ENCODE results near the gene POP7.
A peak's percentile ranks its signal among the peaks of the same experiment; 100 is the strongest.
"Not testable (repeated sequence)": the region's sequence is repeated elsewhere in the genome, so short reads cannot be mapped to it uniquely, and the experiment has no call there.

Gene POP7

DNA sequence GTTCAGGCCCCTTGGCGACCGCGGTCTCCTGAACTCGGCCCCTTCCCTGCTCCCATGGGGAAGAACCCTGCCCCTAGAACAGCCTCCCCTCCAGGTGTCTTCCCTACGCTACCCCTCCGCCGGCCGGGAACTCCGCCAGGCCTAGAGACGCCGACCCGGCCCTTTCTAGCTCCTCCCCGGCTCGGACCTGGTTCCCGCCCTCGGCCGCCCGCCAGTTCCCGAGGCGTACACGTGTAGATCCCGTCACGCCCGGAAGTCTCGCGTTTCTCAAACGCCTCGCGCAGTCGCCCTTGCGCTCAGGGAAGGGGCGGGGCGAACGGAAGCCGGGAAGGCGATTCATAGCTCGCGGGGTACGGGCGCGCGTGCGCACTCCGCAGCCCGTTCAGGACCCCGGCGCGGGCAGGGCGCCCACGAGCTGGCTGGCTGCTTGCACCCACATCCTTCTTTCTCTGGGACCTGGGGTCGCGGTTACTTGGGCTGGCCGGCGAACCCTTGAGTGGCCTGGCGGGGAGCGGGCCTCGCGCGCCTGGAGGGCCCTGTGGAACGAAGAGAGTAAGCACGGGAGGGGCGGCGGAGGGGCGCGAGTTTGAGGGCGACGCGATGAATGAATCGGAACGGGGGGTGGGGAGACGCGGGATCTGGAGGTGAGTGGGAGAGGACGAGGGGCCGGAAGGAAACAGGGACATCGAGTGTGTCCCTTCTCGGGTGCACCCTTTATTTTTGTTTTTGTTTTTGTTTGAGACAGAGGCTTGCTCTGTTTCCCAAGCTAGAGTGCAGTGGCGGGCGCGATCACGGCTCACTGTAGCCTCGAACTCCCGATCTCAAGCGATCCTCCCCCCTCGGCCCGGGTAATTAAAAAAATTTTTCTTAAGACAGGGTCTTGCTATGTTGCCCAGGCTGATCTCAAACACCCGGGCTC lies at the start of gene POP7:
Gene POP7 (plus strand): TSS at position 369 of the 919 bp plus-strand sequence. CDS start 710 bp downstream, outside the sequence.
- no peaks in the 10 kb centered on the region for H3K9me3 ChIP-seq (ENCODE audit: insufficient read depth, low read length)
- H2AFZ ChIP-seq (ENCODE audit: low read depth, low read length, severe bottlenecking), result peak within 1 kb of the TSS; percentile 92

DNA sequence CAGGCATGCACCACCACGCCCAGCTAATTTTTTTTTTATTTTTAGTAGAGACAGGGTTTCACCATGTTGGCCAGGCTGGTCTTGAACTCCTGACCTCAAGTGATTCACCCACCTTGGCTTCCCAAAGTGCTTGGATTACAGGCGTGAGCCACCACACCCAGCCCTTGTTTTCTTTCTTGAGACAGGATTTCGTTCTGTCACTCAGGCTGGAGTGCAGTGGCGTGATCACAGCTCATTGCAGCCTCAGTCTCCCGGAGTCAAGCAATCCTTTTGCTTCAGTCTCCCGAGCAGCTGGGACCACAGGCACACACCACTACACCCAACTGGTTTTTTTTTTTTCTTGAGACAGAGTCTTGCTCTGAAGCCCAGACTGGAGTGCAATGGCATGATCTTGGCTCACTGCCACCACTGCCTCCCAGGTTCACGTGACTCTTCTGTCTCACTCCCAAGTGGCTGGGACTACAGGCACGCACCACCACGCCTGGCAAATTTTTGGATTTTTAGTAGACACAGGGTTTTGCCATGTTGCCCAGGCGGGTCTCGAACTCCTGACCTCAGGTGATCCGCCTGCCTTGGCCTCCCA lies 43.6 kb upstream of the POP7 start:
- H3K27ac ChIP-seq (ENCODE audit: low read depth, low read length); H4K20me1 ChIP-seq (ENCODE audit: low read depth, low read length); H3F3A ChIP-seq (ENCODE audit: insufficient read depth); H3K27me3 ChIP-seq (ENCODE audit: low read length); H3K36me3 ChIP-seq (ENCODE audit: low read length); H3K9me2 ChIP-seq (replicated peaks; ENCODE audit: insufficient read depth, low read length); H3K79me2 ChIP-seq (ENCODE audit: insufficient read depth, low read length); H3K9me3 ChIP-seq (ENCODE audit: insufficient read depth, low read length); H2AFZ ChIP-seq (ENCODE audit: low read depth, low read length, severe bottlenecking); H3K4me2 ChIP-seq (ENCODE audit: low read depth, low read length, poor library complexity, severe bottlenecking); H3K9ac ChIP-seq (ENCODE audit: low read length); H3K4me3 ChIP-seq (ENCODE audit: insufficient read depth, low read length, poor library complexity, severe bottlenecking): not testable (repeated sequence)

More for the DNA sequence above, at the start of gene POP7:
- Histone ChIP-seq H3K79me2 (ENCODE audit: insufficient read depth, low read length) (peaks cover 19% of the 10 kb centered on the region), H3K27me3 (ENCODE audit: low read length) (no peaks in the 10 kb centered on the region), H4K20me1 (ENCODE audit: low read depth, low read length) (no peaks in the 10 kb centered on the region), H3K9me2 (replicated peaks; ENCODE audit: insufficient read depth, low read length) (no peaks in the 10 kb centered on the region), H3K4me3 (ENCODE audit: insufficient read depth, low read length, poor library complexity, severe bottlenecking) (peak within 1 kb of the TSS; percentile 99), H3K36me3 (ENCODE audit: low read length) (no peaks in the 10 kb centered on the region), H3K4me2 (ENCODE audit: low read depth, low read length, poor library complexity, severe bottlenecking) (peak within 1 kb of the TSS; percentile 69), H3K9ac (ENCODE audit: low read length) (peak within 1 kb of the TSS; percentile 98), H3F3A (ENCODE audit: insufficient read depth) (0 out of 2 replicates have a peak, but pooled peaks cover 3% of the 10 kb centered on the region), H3K27ac (ENCODE audit: low read depth, low read length) (peak within 1 kb of the TSS; percentile 59)
- TF ChIP-seq, protein P1, sequence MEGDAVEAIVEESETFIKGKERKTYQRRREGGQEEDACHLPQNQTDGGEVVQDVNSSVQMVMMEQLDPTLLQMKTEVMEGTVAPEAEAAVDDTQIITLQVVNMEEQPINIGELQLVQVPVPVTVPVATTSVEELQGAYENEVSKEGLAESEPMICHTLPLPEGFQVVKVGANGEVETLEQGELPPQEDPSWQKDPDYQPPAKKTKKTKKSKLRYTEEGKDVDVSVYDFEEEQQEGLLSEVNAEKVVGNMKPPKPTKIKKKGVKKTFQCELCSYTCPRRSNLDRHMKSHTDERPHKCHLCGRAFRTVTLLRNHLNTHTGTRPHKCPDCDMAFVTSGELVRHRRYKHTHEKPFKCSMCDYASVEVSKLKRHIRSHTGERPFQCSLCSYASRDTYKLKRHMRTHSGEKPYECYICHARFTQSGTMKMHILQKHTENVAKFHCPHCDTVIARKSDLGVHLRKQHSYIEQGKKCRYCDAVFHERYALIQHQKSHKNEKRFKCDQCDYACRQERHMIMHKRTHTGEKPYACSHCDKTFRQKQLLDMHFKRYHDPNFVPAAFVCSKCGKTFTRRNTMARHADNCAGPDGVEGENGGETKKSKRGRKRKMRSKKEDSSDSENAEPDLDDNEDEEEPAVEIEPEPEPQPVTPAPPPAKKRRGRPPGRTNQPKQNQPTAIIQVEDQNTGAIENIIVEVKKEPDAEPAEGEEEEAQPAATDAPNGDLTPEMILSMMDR (IDR thresholded peaks at IDR 0.05; ENCODE audit: insufficient read depth, low read length, poor library complexity, severe bottlenecking), result no peak
- no peak for TF ChIP-seq EZH2phosphoT487 (conservative IDR thresholded peaks at IDR 0.05; ENCODE audit: low read length)

DNA sequence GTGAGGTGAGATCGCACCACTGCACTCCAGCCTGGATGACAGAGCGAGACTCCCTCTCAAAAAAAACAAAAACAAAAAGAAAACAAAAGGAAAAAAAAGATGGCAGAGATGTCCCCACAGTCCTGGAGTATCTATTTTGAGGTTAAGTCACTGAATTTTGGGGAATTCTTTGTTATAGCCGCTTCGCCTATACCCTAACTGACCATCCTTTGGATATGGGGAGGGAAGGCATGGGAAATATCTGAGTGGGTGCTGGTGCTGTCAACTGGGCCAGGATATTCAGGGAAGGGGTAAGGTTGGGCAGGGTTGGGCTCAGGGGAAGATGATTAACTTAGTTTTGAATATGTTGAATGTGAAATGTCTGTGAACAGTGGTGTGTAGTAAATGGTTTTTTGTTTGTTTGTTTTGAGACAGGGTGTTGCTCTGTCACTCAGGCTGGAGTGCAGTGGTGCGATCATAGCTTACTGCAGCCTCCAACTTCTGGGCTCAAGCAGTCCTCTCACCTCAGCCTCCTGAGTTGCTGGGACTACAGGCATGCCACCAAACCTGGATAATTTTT lies 40.7 kb upstream of the POP7 start:
- no peaks in the 10 kb centered on the region for H3K9me2 ChIP-seq (replicated peaks; ENCODE audit: insufficient read depth, low read length)
- TF ChIP-seq EZH2phosphoT487 (conservative IDR thresholded peaks at IDR 0.05; ENCODE audit: low read length), result no peak
- TF ChIP-seq, protein P1 (IDR thresholded peaks at IDR 0.05; ENCODE audit: insufficient read depth, low read length, poor library complexity, severe bottlenecking), result no peak
- no peak overlapping the region for H3K4me3 ChIP-seq (ENCODE audit: insufficient read depth, low read length, poor library complexity, severe bottlenecking)
- H3K9ac ChIP-seq (ENCODE audit: low read length), result no peak overlapping the region
- no peaks in the 10 kb centered on the region for H4K20me1 ChIP-seq (ENCODE audit: low read depth, low read length)
- H3F3A ChIP-seq (ENCODE audit: insufficient read depth), result no peaks in the 10 kb centered on the region
- no peaks in the 10 kb centered on the region for H3K9me3 ChIP-seq (ENCODE audit: insufficient read depth, low read length)
- H3K27me3 ChIP-seq (ENCODE audit: low read length), result no peaks in the 10 kb centered on the region
- no peak overlapping the region for H3K4me2 ChIP-seq (ENCODE audit: low read depth, low read length, poor library complexity, severe bottlenecking)
- H3K27ac ChIP-seq (ENCODE audit: low read depth, low read length), result no peak overlapping the region
- no peaks in the 10 kb centered on the region for H3K79me2 ChIP-seq (ENCODE audit: insufficient read depth, low read length)
- H2AFZ ChIP-seq (ENCODE audit: low read depth, low read length, severe bottlenecking), result no peak overlapping the region
- no peaks in the 10 kb centered on the region for H3K36me3 ChIP-seq (ENCODE audit: low read length)
